HG03135 (cell line): Measurements from ENCODE around the gene ZNF585A.

Source experiments
- ATAC-seq: cut with Tn5 transposase; IDR thresholded peaks from one replicate; pipeline ENCODE4 v1.9.1; 2021; ENCODE audit warnings: mild to moderate bottlenecking, moderate library complexity; ENCODE audit not compliant: unreplicated experiment

Gene ZNF585A

DNA sequence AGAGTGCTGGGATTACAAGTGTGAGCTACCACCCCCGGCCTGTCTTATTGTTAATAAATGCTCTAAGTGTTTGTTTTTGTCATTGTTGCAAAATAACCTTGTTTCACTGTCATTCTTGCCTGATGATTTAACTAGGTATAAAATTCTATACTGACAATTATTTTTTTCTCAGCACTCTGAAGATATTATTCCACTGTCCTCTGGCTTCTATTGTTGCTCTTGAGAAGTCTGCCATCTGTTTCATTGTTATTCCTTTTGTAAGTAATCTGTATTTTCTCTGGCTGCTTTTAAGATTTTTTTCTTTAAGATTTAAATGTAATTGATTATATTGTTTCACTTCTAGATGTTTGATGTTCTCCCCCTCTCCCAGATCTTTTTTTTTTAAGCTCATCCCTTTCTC, 76.6 kb downstream of the ZNF585A start:
- no peak for ATAC-seq
